WERI-Rb-1 (cell line): ENCODE measurements around the gene CNPY4.
A peak's percentile ranks its signal among the peaks of the same experiment; 100 is the strongest.

Experiments
- DNase-seq: peaks from one replicate; pipeline ENCODE4 v3.0.0-alpha.2; 2020
- H3K27ac ChIP-seq: fragments of 250-450 bp; sonication (Bioruptor Pico); 2 replicates; pipeline ENCODE4 v1.5.1; 2020; ENCODE audit warnings: mild to moderate bottlenecking, moderate library complexity
- H3K27me3 ChIP-seq: fragments of 250-450 bp; sonication (Bioruptor Pico); 2 replicates; pipeline ENCODE4 v1.5.1; 2021; ENCODE audit warnings: mild to moderate bottlenecking, low read depth, moderate library complexity; ENCODE audit not compliant: insufficient read depth, severe bottlenecking
- H3K36me3 ChIP-seq: fragments of 250-450 bp; sonication (Bioruptor Pico); 2 replicates; pipeline ENCODE4 v1.5.1; 2020; ENCODE audit warnings: mild to moderate bottlenecking, moderate library complexity
- H3K4me3 ChIP-seq: 2 replicates; pipeline ENCODE4 v1.5.1; 2011; ENCODE audit warnings: low read depth, mild to moderate bottlenecking, control low read depth, low read length
- H3K9me3 ChIP-seq: fragments of 250-450 bp; sonication (Bioruptor Pico); 2 replicates; pipeline ENCODE4 v1.5.1; 2021; ENCODE audit warnings: mild to moderate bottlenecking, moderate library complexity; ENCODE audit not compliant: severe bottlenecking
- TF ChIP-seq, protein P1 (sequence below): IDR thresholded peaks from 2 replicates; pipeline ENCODE4 v1.5.1; 2011; ENCODE audit warnings: low read depth, mild to moderate bottlenecking, control low read depth, inconsistent platforms, low read length

The CNPY4 gene

GRCh38 chr7:100119072-100119969 is at the start of gene CNPY4, which contains the start of gene TAF6:
Gene CNPY4, plus strand, starts transcription at chr7:100119634. Its CDS starts 111 bp downstream, at chr7:100119745.
Gene TAF6, minus strand, starts transcription at chr7:100119358. Its CDS starts 5,149 bp downstream, at chr7:100114209.
- H3K9me3 ChIP-seq: no peaks in the 10 kb centered on the region
- peak; percentile 96 for DNase-seq
- no peaks in the 10 kb centered on the region for H3K27me3 ChIP-seq
- H3K36me3 ChIP-seq: no peaks in the 10 kb centered on the region; the same call in none of the 2 replicates
- H3K27ac ChIP-seq: peak within 1 kb of the TSS; percentile 90
- TF ChIP-seq, protein P1, sequence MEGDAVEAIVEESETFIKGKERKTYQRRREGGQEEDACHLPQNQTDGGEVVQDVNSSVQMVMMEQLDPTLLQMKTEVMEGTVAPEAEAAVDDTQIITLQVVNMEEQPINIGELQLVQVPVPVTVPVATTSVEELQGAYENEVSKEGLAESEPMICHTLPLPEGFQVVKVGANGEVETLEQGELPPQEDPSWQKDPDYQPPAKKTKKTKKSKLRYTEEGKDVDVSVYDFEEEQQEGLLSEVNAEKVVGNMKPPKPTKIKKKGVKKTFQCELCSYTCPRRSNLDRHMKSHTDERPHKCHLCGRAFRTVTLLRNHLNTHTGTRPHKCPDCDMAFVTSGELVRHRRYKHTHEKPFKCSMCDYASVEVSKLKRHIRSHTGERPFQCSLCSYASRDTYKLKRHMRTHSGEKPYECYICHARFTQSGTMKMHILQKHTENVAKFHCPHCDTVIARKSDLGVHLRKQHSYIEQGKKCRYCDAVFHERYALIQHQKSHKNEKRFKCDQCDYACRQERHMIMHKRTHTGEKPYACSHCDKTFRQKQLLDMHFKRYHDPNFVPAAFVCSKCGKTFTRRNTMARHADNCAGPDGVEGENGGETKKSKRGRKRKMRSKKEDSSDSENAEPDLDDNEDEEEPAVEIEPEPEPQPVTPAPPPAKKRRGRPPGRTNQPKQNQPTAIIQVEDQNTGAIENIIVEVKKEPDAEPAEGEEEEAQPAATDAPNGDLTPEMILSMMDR: no peak
- peak within 1 kb of the TSS; percentile 88 for H3K4me3 ChIP-seq

DNA sequence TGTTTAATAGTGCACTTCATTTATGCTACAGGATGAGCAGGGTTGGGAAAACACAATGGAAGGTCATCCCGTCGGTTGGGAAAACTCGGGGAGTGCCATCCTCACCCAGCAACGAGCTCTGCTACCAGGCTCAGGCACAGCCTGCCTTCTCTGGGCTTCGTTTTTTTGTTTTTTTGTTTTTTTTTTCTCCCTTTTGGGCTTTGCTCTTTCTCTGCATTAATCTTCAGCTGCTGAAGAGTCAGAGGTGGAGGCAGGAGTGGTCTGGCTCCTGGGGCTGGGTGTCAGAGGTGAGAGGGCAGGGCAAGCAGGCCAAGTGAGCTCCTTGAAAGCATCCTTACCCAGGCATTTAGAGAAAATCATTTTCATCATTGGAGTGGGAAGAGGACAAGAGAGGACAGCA is 49.4 kb upstream of the CNPY4 start:
- Histone ChIP-seq H3K9me3 (peaks cover 33% of the 10 kb centered on the region), H3K36me3 (peaks cover 89% of the 10 kb centered on the region)
- TF ChIP-seq, protein P1: no peak

DNA sequence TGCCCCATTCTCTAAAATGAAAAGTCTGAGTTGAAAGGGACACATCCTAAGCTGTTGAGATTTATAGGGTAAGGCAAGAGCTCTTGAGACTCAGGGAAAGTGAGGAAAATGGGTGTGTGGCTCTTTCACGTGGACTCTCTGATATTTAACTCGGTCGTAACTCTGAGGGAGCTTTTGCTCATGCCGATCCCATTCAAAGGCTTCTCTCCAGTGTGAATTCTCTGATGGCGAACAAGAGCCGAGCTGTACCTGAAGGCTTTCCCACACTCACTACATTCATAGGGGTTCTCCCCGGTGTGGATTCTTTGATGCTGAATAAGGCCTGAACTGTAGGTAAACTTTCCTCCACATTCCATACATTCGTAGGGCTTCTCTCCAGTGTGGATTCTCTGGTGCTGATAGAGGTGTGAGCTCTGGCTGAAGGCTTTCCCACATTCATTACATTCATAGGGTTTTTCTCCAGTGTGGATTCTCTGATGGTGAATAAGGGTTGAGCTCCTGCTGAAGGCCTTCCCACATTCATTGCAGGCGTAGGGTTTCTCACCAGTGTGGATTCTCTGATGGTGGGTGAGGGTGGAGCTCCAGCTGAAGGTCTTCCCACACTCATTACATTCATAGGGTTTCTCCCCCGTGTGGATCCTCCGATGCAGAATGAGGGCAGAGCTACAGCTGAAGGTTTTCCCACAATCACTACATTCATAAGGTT is 48.3 kb upstream of the CNPY4 start:
- Histone ChIP-seq H3K36me3 (peaks cover 90% of the 10 kb centered on the region), H3K27ac (no peak overlapping the region), H3K9me3 (peaks cover 33% of the 10 kb centered on the region), H3K4me3 (no peak overlapping the region), H3K27me3 (no peaks in the 10 kb centered on the region)
- no peak for DNase-seq
- TF ChIP-seq, protein P1: no peak

More for the DNA sequence above, 49.4 kb upstream of the CNPY4 start:
- H3K27ac ChIP-seq: no peak overlapping the region
- no peak overlapping the region for H3K4me3 ChIP-seq
- no peak for DNase-seq
- H3K27me3 ChIP-seq: no peaks in the 10 kb centered on the region

DNA sequence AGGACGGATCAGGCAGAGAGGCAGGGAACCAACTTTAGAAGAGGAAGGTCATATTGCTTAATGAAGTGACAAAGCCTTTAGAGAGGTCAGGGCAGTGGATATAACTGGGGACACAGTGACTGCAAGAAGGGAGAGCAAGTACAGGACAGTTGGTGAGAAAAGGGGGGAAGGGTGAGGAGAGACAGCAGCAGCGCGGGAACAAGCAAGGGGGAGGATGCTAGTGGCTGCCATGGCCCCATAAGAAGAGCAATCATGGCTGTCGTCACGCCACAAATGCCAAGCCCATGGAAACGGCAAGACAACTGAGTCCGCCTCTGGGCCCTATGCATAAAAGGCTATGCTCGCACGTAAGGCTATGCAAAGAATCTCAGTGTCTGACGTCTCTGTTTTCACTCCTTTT is 47.0 kb upstream of the CNPY4 start:
- Histone ChIP-seq H3K36me3 (peaks cover 98% of the 10 kb centered on the region), H3K9me3 (peaks cover 33% of the 10 kb centered on the region), H3K27me3 (no peaks in the 10 kb centered on the region), H3K27ac (no peak overlapping the region), H3K4me3 (no peak overlapping the region)
- no peak for DNase-seq
- TF ChIP-seq, protein P1: no peak

- Histone ChIP-seq H3K27me3 (no peaks in the 10 kb centered on the region), H3K36me3 (peaks cover 100% of the 10 kb centered on the region), H3K27ac (no peak overlapping the region), H3K9me3 (peaks cover 33% of the 10 kb centered on the region), H3K4me3 (no peak overlapping the region)
- TF ChIP-seq, protein P1: no peak
- DNase-seq: no peak
These were observed 44.6 kb upstream of the CNPY4 start for GRCh38 chr7:100074841-100075240.
